Liver (tissue), 9 donors: ENCODE data around the gene LNX1. TPM values are rescaled to one million over a fixed set of nuclear protein-coding genes. Genes with fewer than 3 reads are reported as not detected.

Experiments used
- DNase-seq: peaks from one replicate; pipeline ENCODE4 v3.0.0-alpha.2; 2017; ENCODE audit warnings: low spot score
- H3K27ac ChIP-seq, 2 donors: one replicate each; pipeline ENCODE4 v1.7.0; 2013; ENCODE audit warnings: inconsistent platforms in 2 of 2, low read length in 2 of 2, control low read depth in 1 of 2, low read depth in 1 of 2, mild to moderate bottlenecking in 1 of 2
- H3K27me3 ChIP-seq, 4 donors: one replicate each; pipeline versions ENCODE4 v1.6.1 to v1.7.0; 2013; ENCODE audit warnings: low read length in 3 of 4, inconsistent platforms in 1 of 4, mild to moderate bottlenecking in 1 of 4, moderate library complexity in 1 of 4; ENCODE audit not compliant: control insufficient read depth in 4 of 4, insufficient read depth in 4 of 4
- H3K36me3 ChIP-seq, 4 donors: one replicate each; pipeline versions ENCODE4 v1.6.1 to v1.7.0; 2013; ENCODE audit warnings: low read length in 3 of 4, mild to moderate bottlenecking in 3 of 4, low read depth in 1 of 4, moderate library complexity in 1 of 4; ENCODE audit not compliant: control insufficient read depth in 4 of 4, insufficient read depth in 3 of 4
- H3K4me1 ChIP-seq, 4 donors: one replicate each; pipeline versions ENCODE4 v1.6.1 to v1.7.0; 2013; ENCODE audit warnings: low read length in 3 of 4, mild to moderate bottlenecking in 3 of 4, moderate library complexity in 1 of 4; ENCODE audit not compliant: control insufficient read depth in 4 of 4, insufficient read depth in 4 of 4
- H3K4me3 ChIP-seq, 3 donors: one replicate each; pipeline versions ENCODE4 v1.6.1 to v1.7.0; 2013; ENCODE audit warnings: low read length in 3 of 3, control low read depth in 1 of 3, low read depth in 1 of 3, mild to moderate bottlenecking in 1 of 3
- H3K9ac ChIP-seq, 2 donors: one replicate each; pipeline ENCODE4 v1.7.0; 2013; ENCODE audit warnings: low read length in 2 of 2, mild to moderate bottlenecking in 2 of 2, moderate library complexity in 2 of 2, control low read depth in 1 of 2, low read depth in 1 of 2
- H3K9me3 ChIP-seq, 4 donors: one replicate each; pipeline versions ENCODE4 v1.6.1 to v1.7.0; 2013; ENCODE audit warnings: low read length in 3 of 4; ENCODE audit not compliant: control insufficient read depth in 4 of 4
- ATF3 ChIP-seq: IDR thresholded peaks from 2 replicates; pipeline ENCODE4 v1.6.1; 2016; ENCODE audit warnings: antibody characterized with exemption
- CTCF ChIP-seq: fragments of 150-350 bp; IDR thresholded peaks from 2 replicates; pipeline ENCODE4 v1.5.1; 2017; ENCODE audit warnings: improper control_type of control experiment, low read depth, low read length; ENCODE audit not compliant: missing input control
- FOXA1 ChIP-seq: IDR thresholded peaks from 2 replicates; pipeline ENCODE4 v1.6.1; 2016; ENCODE audit warnings: antibody characterized with exemption
- FOXA2 ChIP-seq: IDR thresholded peaks from 2 replicates; pipeline ENCODE4 v1.6.1; 2016; ENCODE audit warnings: antibody characterized with exemption
- GABPA ChIP-seq, 2 donors: IDR thresholded peaks in 1 of 2; conservative IDR thresholded peaks in 1 of 2; 2 replicates each; pipeline ENCODE4 v1.6.1; 2016; ENCODE audit warnings: antibody characterized with exemption in 2 of 2, mild to moderate bottlenecking in 1 of 2, moderate library complexity in 1 of 2
- HNF4A ChIP-seq, 2 donors: conservative IDR thresholded peaks; 2 replicates each; pipeline ENCODE4 v1.6.1; 2016; ENCODE audit warnings: antibody characterized with exemption in 2 of 2, mild to moderate bottlenecking in 2 of 2
- HNF4G ChIP-seq: IDR thresholded peaks from 2 replicates; pipeline ENCODE4 v1.6.1; 2016; ENCODE audit warnings: antibody characterized with exemption
- JUND ChIP-seq, 2 donors: IDR thresholded peaks; 2 replicates each; pipeline ENCODE4 v1.6.1; 2016; ENCODE audit warnings: antibody characterized with exemption in 2 of 2
- MAX ChIP-seq: IDR thresholded peaks from 2 replicates; pipeline ENCODE4 v1.6.1; 2016; ENCODE audit warnings: antibody characterized with exemption
- RXRA ChIP-seq, 2 donors: IDR thresholded peaks; 2 replicates each; pipeline ENCODE4 v1.6.1; 2017 to 2018; ENCODE audit warnings: antibody characterized with exemption in 2 of 2, mild to moderate bottlenecking in 1 of 2
- WGBS: extraction: QIAGEN DNeasy Blood & Tissue Kit; methylation state at CpG from one replicate; pipeline ENCODE4 v1.1.7; 2013; 5-methylcytosine and 5-hydroxymethylcytosine counted together
- polyA plus RNA-seq, 2 donors: library from polyadenylated mRNA; stranded (reverse) in 1 of 2; unstranded in 1 of 2; fragments of 200-250 nt in 1 of 2; fragments of >200 nt in 1 of 2; fragmentation: Nextera tagmentation in 1 of 2; extraction: Ambion mirVana in 1 of 2; gene quantifications; one replicate each; pipeline versions ENCODE4 v1.2.1 to v1.2.3, GENCODE V29; 2013 to 2015
- total RNA-seq, 2 donors: library from RNA; depleted of rRNA; stranded (reverse); fragments of >200 nt; gene quantifications; one replicate each; pipeline ENCODE4 v1.2.3, GENCODE V29; 2014
- donor health status: healthy.
- donor health status: healthy.
- donor health status: healthy.
- donor health status: healthy.
- donor health status: healthy.

Gene LNX1
- total and polyA plus RNA-seq, 4 donors: 1.5 to 3.4 (median 2.3) TPM

- no peak for TF ChIP-seq HNF4A (conservative IDR thresholded peaks at IDR 0.05)
- TF ChIP-seq GABPA (IDR thresholded peaks at IDR 0.05 in 1 of 2, conservative IDR thresholded peaks at IDR 0.05 in 1 of 2): no peak
Observed at GRCh38 chr4:53580274-53580673, 11.0 kb downstream of the LNX1 start (continued).

GRCh38 chr4:53579826-53580225, 11.5 kb downstream of the LNX1 start:
- Histone ChIP-seq H3K27me3 (no peaks in the 10 kb centered on the region), H3K9me3 (no peaks in the 10 kb centered on the region), H3K4me1 (peaks cover 4 to 23% (median 9%) of the 10 kb centered on the region in 4 donors), H3K9ac (no peak overlapping the region), H3K36me3 (no peaks in the 10 kb centered on the region), H3K4me3 (no peak overlapping the region), H3K27ac (no peak overlapping the region)
- WGBS: 89% methylated on average over 3 of the region's 3 CpGs
- DNase-seq: no peak
- TF ChIP-seq FOXA2 (no peak), HNF4G (no peak), GABPA (IDR thresholded peaks at IDR 0.05 in 1 of 2, conservative IDR thresholded peaks at IDR 0.05 in 1 of 2) (no peak), JUND (IDR thresholded peaks at IDR 0.05) (no peak), RXRA (IDR thresholded peaks at IDR 0.05) (no peak), FOXA1 (no peak), ATF3 (no peak)

GRCh38 chr4:53576676-53577372, 14.5 kb downstream of the LNX1 start:
- Histone ChIP-seq H3K27me3 (no peaks in the 10 kb centered on the region), H3K4me3 (no peak overlapping the region), H3K36me3 (peaks cover 0 to 6% (median 3%) of the 10 kb centered on the region in 4 donors), H3K9me3 (no peaks in the 10 kb centered on the region), H3K9ac (no peak overlapping the region), H3K27ac (no peak overlapping the region), H3K4me1 (peaks cover 2 to 13% (median 8%) of the 10 kb centered on the region in 4 donors)
- peak; percentile 27 for TF ChIP-seq FOXA2
- TF ChIP-seq CTCF: no peak
- no peak for DNase-seq
- WGBS: 15% methylated on average over 2 of the region's 2 CpGs

- Histone ChIP-seq H3K4me3 (no peak overlapping the region), H3K27ac (no peak overlapping the region), H3K4me1 (peaks cover 2 to 13% (median 8%) of the 10 kb centered on the region in 4 donors), H3K36me3 (peaks cover 0 to 6% (median 3%) of the 10 kb centered on the region in 4 donors), H3K27me3 (no peaks in the 10 kb centered on the region), H3K9ac (no peak overlapping the region), H3K9me3 (no peaks in the 10 kb centered on the region)
- no peak for DNase-seq
- TF ChIP-seq MAX (no peak), HNF4A (conservative IDR thresholded peaks at IDR 0.05) (peak in 1 of 2 donors; percentile 24)
- WGBS: 94% methylated on average over 9 of the region's 9 CpGs
Observed at GRCh38 chr4:53576071-53576617, 15.1 kb downstream of the LNX1 start.
